ENCODE results near the gene ACOT8.
"Not testable (repeated sequence)": the region's sequence is repeated elsewhere in the genome, so short reads cannot be mapped to it uniquely, and the experiment has no call there.

Gene ACOT8

GRCh38 chr20:45850926-45851325, 6.3 kb downstream of the ACOT8 start:
- DNase-seq, result no peak

GRCh38 chr20:45850238-45850637, 7.0 kb downstream of the ACOT8 start:
- no peak for DNase-seq

DNA sequence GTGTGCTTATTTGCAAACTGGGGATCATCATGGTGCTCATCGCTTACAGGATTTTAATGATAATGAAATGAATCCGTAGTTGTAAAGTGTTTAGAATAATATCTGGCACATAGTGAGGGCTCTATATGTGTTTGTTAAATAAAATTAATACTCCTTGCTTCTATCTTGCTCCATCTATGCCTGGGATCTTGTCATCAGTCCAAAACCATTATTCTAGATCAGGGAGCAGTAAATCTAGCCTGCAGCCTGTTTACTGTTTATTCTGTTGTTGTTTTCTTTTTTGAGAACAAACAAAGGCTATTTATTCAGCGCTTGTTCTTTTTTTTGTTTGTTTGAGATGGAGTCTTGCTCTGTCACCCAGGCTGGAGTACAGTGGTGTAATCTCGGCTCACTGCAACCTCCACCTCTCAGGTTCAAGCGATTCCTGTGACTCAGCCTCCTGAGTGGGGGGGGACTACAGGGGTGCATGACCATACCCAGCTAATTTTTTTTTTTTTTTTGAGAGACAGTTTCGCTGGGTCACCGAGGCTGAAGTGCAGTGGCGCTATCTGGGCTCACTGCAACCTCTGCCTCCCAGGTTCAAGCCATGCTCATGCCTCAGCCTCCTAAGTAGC, 8.1 kb downstream of the ACOT8 start:
- DNase-seq, result no peak

GRCh38 chr20:45848421-45848820, 8.8 kb downstream of the ACOT8 start:
- DNase-seq, result no peak

- DNase-seq, result no peak
These were observed 11.7 kb downstream of the ACOT8 start for GRCh38 chr20:45845452-45845851.

DNA sequence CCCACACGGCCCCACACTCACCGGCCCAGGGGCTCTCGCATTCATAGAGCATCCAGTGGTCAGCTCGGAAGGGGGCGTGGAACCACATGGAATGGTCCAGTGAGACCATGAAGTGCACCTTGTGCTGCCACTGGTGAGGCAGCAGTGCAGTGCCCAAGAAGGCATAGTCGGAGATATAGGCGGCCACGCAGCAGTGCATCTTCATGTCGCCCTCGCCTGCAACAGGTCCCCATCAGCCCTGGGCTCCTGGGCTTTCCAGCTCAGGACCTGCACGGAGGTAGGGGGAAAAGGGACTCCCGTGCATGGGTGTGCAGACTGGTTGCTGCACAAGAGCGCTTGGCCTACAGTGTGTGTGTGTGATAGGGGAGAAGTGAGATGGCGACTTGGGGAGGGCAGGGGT, 13.7 kb downstream of the ACOT8 start:
- no peak for DNase-seq

- DNase-seq, result no peak
These were observed 14.9 kb downstream of the ACOT8 start for GRCh38 chr20:45842169-45842812.

DNA sequence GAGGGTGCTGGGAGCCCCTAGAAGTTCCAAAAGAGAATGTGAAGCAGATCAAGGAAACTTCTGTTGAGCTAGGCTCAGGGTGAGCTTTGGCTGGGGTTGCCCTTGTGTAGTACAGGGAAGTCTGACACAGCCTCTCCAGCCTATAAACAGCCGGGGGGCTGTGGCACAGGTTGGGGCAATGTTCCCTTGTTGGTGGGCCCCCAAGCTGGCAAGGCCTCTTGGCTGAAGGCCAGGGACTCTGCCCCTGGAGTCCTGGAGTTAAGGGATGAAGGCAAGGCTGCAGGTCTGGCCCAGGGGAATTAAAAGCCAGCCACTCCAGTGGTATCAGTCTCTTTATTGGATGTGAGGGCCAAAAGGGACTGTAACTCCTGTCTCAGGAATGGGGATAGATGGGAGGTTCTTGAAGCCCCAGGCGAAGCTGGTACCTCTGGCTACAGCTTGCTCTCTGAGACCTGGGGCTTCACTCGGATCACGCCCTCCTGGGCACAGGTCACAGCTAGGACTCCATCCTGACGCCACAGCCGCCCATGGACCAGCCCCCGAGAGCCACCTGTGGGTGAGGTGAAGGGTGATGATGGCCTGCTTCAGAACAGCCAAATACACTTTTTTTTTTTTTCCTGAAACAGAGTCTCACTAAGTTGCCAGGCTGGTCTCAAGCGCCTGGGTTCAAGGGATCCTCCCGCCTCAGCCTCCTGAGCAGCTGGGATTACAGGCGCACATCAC, 15.6 kb downstream of the ACOT8 start:
- no peak for DNase-seq

DNA sequence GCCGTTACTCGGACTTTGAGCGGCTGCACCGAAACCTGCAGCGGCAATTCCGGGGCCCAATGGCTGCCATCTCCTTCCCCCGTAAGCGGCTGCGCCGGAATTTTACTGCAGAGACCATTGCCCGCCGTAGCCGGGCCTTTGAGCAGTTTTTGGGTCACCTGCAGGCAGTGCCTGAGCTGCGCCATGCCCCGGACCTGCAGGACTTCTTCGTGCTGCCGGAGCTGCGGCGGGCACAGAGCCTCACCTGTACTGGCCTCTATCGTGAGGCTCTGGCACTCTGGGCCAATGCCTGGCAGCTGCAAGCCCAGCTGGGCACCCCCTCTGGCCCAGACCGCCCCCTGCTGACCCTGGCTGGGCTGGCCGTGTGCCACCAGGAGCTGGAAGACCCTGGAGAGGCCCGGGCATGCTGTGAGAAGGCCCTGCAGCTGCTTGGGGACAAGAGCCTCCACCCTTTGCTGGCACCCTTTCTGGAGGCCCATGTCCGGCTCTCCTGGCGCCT, 16.4 kb downstream of the ACOT8 start:
- no peak for DNase-seq

DNA sequence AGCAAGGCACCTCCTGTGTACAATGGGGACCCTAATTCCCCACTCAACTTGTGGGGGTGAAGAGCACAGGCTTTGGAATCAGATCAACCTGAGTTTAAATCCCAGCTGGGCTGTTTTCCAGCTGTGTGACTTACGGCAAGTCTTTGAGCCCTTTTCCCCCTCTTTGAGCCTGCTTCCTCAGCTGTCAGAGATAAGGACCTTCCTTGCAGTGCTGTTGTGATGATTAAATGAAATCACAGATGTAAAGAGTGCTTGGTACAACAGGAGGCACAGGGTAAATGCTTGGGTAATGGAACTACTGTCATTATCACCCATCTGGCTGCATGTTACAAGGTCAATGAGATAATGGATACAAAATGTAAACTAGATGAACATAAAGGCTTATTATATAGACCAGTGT, 20.4 kb downstream of the ACOT8 start:
- no peak for DNase-seq

- no peak for DNase-seq
These were observed 21.4 kb downstream of the ACOT8 start for GRCh38 chr20:45835825-45836224.

DNA sequence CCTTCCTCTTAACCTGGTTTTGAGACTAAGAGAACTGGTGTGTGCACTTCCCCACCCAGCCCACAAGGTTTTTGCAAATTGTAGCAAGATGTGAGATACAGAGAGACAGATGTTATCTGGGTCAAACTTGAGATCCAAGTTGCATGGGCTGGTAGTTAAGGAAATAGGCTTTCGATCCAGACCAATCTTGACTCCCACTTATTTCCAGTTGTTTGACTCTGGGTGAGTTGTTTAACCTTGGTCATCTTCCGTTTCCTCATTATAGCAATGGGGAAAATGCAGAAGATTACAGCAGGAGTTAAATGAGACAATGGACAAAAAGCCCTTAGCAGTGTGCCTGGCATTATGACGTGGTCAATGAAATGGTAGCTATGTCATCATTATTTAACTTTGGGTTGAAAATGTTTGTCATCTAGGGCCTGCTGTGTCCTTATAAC, 21.8 kb downstream of the ACOT8 start:
- DNase-seq, result no peak

DNA sequence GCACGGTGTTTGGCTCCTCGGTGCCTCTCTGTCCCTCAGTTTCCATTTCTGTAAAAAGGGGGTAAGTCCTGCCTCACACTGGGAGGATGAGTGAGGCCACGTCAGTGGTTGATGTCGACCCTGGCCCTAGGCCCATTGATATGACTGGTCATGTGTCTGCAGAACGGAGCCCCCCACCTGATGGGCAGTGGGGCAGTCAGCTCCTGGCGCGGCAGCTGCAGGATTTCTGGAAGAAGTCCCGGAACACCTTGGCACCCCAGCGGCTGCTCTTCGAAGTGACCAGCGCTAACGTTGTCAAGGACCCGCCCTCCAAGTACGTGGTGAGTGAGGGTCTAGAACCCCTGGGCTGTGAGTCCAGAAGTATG, 22.4 kb downstream of the ACOT8 start:
- DNase-seq, result no peak

DNA sequence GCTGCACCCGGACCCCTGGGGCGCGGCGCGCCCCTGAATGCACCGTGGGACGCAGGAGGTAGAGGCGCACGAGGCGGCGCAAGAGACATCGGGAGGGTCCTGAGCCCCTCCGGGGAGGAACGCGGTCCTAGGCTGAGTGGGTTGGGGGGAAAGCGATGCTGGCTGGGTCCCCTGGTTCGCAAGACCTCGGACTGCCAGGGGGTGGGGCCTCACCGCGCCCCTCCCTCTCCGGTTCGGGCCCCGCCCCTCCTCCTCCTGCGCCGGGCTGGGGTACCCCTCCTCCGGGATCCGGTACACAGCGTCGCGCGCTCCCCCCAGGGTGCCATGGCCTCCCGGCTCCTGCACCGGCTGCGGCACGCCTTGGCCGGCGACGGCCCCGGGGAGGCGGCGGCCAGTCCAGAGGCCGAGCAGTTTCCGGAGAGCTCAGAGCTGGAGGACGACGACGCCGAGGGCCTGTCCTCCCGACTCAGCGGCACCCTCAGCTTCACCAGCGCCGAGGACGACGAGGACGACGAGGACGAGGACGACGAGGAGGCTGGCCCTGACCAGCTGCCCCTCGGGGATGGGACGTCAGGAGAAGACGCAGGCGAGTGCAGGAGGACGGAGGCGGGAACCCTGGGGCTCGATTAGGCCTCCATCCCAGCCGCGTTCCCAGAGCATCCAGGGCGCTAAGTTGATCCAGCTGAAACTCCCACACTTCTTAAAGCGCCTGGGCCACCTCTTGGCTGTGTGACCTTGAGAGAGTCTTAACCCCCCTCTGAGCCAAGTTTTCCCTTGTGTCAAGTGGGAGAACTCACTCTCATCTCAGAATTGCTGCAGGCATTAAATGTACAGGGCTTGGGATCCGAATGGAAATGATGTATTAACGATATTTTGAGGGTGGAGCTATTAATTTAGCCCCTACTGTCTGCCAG, 23.1 kb downstream of the ACOT8 start:
- peak; percentile 36 for DNase-seq

- DNase-seq, result peak; percentile 84
These were observed 23.9 kb downstream of the ACOT8 start, which contains the start of gene SNX21 for GRCh38 chr20:45833030-45833882. Gene SNX21 (plus strand): TSS chr20:45833799. CDS start chr20:45833920, 121 bp downstream.

DNA sequence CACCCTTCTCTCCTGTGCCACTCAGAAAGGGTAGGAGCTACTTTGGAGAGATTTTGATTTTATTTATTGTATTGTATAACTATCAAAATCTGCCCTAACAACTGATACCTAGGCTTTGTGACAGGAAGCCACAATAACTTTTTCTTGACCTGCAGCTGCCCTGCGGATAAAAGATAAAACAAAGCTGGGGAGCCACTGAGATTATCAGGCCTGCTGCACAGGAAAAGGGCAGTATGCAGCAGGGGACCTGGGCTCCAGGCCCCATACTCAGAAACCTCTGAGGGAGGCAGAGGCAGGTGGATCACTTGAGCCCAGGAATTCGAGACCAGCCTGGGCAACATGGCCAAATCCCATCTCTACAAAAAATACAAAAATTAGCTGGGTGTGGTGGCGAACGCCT, 24.6 kb downstream of the ACOT8 start:
- no peak for DNase-seq

DNA sequence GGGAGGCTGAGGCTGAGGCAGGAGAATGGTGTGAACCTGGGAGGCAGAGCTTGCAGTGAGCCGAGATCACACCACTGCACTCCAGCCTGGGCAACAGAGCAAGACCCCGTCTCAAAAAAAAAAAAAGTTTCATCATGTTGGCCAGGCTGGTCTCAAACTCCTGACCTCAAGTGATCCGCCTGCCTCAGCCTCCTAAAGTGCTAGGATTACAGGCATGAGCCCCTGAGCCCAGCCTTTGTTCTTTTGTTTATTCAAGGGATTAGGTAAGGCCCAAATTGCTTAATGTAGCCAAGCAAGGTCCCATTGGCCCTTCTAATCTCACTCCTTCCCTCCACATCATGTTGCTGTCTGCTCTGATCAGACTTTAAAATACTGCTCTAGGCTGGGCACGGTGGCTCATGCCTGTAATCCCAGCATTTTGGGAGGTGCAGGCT, 27.5 kb downstream of the ACOT8 start:
- not testable (repeated sequence) for DNase-seq

- no peak for DNase-seq
These were observed 28.6 kb downstream of the ACOT8 start for GRCh38 chr20:45828589-45828988.

GRCh38 chr20:45827712-45828111, 29.5 kb downstream of the ACOT8 start:
- DNase-seq, result no peak

DNA sequence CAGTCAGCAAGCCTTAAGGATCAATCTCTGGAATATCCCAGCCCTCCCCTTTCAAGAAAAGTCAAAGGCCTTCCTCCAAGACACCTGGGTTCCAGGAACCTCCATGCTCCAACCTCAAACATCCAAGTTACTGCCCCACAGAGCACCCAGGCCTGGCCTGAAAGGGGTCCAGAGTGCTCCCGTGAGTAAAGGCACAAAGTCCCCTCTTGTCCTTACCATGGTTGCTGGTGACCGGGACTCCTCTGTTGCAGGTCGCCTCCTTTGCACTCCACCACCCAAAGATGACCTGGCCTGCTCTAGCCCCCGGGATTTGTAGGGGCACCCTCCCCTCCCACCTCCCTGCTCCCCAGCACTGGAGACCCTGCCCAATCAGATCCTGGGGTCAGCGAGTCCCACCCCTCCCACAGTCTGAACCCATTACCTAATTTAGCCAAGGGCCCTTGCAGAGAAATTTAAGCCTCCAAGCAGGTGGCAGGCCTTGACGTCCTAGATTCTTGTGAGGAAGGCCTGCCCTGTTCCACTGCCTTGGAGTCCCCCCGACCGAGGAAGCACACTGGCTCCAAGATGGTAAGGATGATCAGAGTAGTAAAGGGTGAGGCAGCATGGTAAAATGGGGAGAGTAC, 30.1 kb downstream of the ACOT8 start, which contains the start of gene TNNC2:
TNNC2 (minus strand) TSS at position 283 of the 623 bp plus-strand sequence; CDS start at position 219, 64 bp downstream.
- DNase-seq, result no peak

DNA sequence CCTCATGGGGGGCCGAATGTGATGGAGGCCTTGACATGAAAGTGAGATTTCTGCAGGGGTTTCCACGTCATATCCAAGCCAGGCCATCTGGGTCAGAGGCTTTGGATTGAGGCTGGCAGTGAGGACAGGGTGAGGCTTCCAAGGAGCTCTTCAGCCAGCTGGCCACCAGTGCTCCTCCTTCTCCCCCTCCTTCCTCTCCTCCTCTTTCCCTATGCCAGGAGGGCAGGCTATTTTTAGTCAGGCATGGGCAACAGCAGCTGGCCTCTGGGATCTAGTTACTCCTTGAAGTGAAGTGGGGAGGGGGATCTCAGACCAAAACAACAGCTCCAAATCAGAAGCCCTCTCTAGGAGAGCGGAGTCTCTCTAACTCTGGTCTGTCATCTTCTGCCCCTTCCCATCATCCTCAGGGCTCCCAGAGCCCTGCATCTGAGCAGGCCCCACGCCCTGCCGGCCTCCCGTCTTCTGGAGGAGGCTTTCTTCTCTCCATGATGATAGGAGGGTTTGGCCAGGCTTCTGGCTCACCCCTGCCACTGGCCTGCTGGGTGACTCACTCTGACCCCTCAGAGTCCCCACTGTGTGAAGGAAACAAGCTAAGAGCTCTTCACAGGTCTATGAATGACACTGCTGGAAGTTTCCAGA, 30.7 kb downstream of the ACOT8 start:
- no peak for DNase-seq

Data from kidney glomerular epithelial cell (primary cell).